GM11168 (cell line): ENCODE measurements around the gene COX6A1.
"Not testable (repeated sequence)": the region's sequence is repeated elsewhere in the genome, so short reads cannot be mapped to it uniquely, and the experiment has no call there.

Experiments used
- in situ Hi-C: fragments of 300-500 bp; cut with MboI; formaldehyde crosslinking; loops from one replicate; pipeline ENCODE4 v1.12.0; 2022; ENCODE audit warnings: low sequenced_read_pairs; ENCODE audit not compliant: unreplicated experiment

COX6A1 gene

GRCh38 chr12:120422892-120423456, 14.9 kb upstream of the COX6A1 start:
- in situ Hi-C loops = no loop called here

- in situ Hi-C loops = no loop called here
Observed at GRCh38 chr12:120425797-120426196, 12.1 kb upstream of the COX6A1 start.

GRCh38 chr12:120428597-120429229, 9.2 kb upstream of the COX6A1 start:
- in situ Hi-C loops = no loop called here

- in situ Hi-C loops = no loop called here
Observed at GRCh38 chr12:120429368-120429767, 8.5 kb upstream of the COX6A1 start.

GRCh38 chr12:120432772-120433525, 5.0 kb upstream of the COX6A1 start:
- in situ Hi-C loops = loop anchor here (10.0 kb wide), 1 partner anchor 108 kb away; the partner anchor contains the start of gene PLA2G1B

- in situ Hi-C loops = loop anchor here (10.0 kb wide), 1 partner anchor 114 kb away; the partner anchor contains the start of gene PLA2G1B
Observed at GRCh38 chr12:120438495-120439198, 734 bp downstream of the COX6A1 start.

- in situ Hi-C loops = loop anchor here (10.0 kb wide), 1 partner anchor 115 kb away; the partner anchor contains the start of gene PLA2G1B
Observed at GRCh38 chr12:120439646-120440247, 1.8 kb downstream of the COX6A1 start.

GRCh38 chr12:120444676-120445075, 6.8 kb downstream of the COX6A1 start:
- in situ Hi-C loops = no loop called here

- in situ Hi-C loops = no loop called here
Observed at GRCh38 chr12:120445911-120446843, 8.3 kb downstream of the COX6A1 start, which contains the start of the genes GATC and TRIAP1. GATC (plus strand) TSS chr12:120446444; CDS start chr12:120446481, 37 bp downstream. TRIAP1 (minus strand) TSS chr12:120446384; CDS start chr12:120446372, 12 bp downstream.

- in situ Hi-C loops = not testable (repeated sequence)
Observed at GRCh38 chr12:120446844-120447178, 8.9 kb downstream of the COX6A1 start.

- in situ Hi-C loops = no loop called here
Observed at GRCh38 chr12:120447992-120448391, 10.1 kb downstream of the COX6A1 start.

- in situ Hi-C loops = not testable (repeated sequence)
Observed at GRCh38 chr12:120452524-120452923, 14.6 kb downstream of the COX6A1 start.

- in situ Hi-C loops = no loop called here
Observed at GRCh38 chr12:120453060-120453750, 15.3 kb downstream of the COX6A1 start.

- in situ Hi-C loops = no loop called here
Observed at GRCh38 chr12:120453977-120454376, 16.1 kb downstream of the COX6A1 start.

- in situ Hi-C loops = no loop called here
Observed at GRCh38 chr12:120455302-120455701, 17.4 kb downstream of the COX6A1 start.

GRCh38 chr12:120457133-120457532, 19.2 kb downstream of the COX6A1 start:
- in situ Hi-C loops = no loop called here

- in situ Hi-C loops = no loop called here
Observed at GRCh38 chr12:120460157-120460556, 22.2 kb downstream of the COX6A1 start.

- in situ Hi-C loops = no loop called here
Observed at GRCh38 chr12:120462099-120462640, 24.3 kb downstream of the COX6A1 start.
